Endothelial cell of umbilical vein (primary cell): Measurements from ENCODE around the gene TEN1. TPM values are rescaled to one million over a fixed set of nuclear protein-coding genes. Genes with fewer than 3 reads are reported as not detected.

Experiments used
- BruUV-seq: library from RNA; stranded (reverse); fragments of 400-500 nt; replicated peaks from 2 replicates; lab custom pipeline; 2021; lab: Mats Ljungman, UMichigan
- CTCF ChIA-PET: fragments of 300-600, 350-600 bp; sonication (Branson Sonifier 250); formaldehyde crosslinking; loops from one replicate; lab custom pipeline; 2021; ENCODE audit warnings: antibody characterized with exemption, inconsistent platforms; lab: Charles Lee
- POLR2A ChIA-PET: fragments of 300-600, 350-600 bp; sonication (Branson Sonifier 250); formaldehyde crosslinking; loops from one replicate; lab custom pipeline; 2021; ENCODE audit warnings: antibody characterized with exemption, inconsistent platforms; lab: Charles Lee
- DNase-seq: peaks from one replicate; pipeline ENCODE4 v3.0.0-alpha.2; 2011; ENCODE audit warnings: low read depth, low spot score
- FAIRE-seq: peaks from 2 replicates; lab custom pipeline; 2011; peaks lifted over from hg19 to GRCh38; lab: Jason Lieb, UNC
- H2AFZ ChIP-seq: 2 replicates; pipeline ENCODE4 v1.6.0; 2012; ENCODE audit warnings: low read depth, low read length, control low read depth, inconsistent platforms
- H3K27ac ChIP-seq: 2 replicates; pipeline ENCODE4 v1.5.1; 2011; ENCODE audit warnings: low read depth, mild to moderate bottlenecking, control low read depth, low read length, moderate library complexity; ENCODE audit not compliant: insufficient read depth
- H3K27me3 ChIP-seq, 2 experiments: 2 replicates each; pipeline versions ENCODE4 v1.6.0 to v1.6.1; 2011; ENCODE audit warnings: low read length in 2 of 2, mixed read lengths in 1 of 2; ENCODE audit not compliant: control insufficient read depth in 2 of 2, insufficient read depth in 2 of 2
- H3K36me3 ChIP-seq, 2 experiments: 2 replicates in 1 of 2; 3 replicates in 1 of 2; pipeline ENCODE4 v1.5.1; 2011; ENCODE audit warnings: low read length in 2 of 2, mild to moderate bottlenecking in 1 of 2, moderate library complexity in 1 of 2; ENCODE audit not compliant: control insufficient read depth in 2 of 2, insufficient read depth in 2 of 2; ENCODE audit errors: extremely low read depth in 1 of 2
- H3K4me1 ChIP-seq: 3 replicates; pipeline ENCODE4 v1.5.1; 2011; ENCODE audit warnings: mild to moderate bottlenecking, low read length; ENCODE audit not compliant: control insufficient read depth, insufficient read depth; ENCODE audit errors: extremely low read depth
- H3K4me2 ChIP-seq: 2 replicates; pipeline ENCODE4 v1.6.1; 2011; ENCODE audit warnings: low read length, control low read depth, mixed read lengths; ENCODE audit not compliant: insufficient read depth
- H3K4me3 ChIP-seq, 3 experiments: fragments of 200-600 bp in 1 of 3; sonication (generic), shearing (Covaris generic) in 1 of 3; replicated peaks in 1 of 3; 2 replicates each; pipeline ENCODE4 v1.5.1; 2011 to 2016; ENCODE audit warnings: control low read depth in 3 of 3, low read length in 3 of 3, mild to moderate bottlenecking in 2 of 3, inconsistent platforms in 1 of 3, low read depth in 1 of 3, moderate library complexity in 1 of 3; ENCODE audit not compliant: insufficient read depth in 1 of 3
- H3K79me2 ChIP-seq: 2 replicates; pipeline ENCODE4 v1.6.0; 2012; ENCODE audit warnings: low read length, inconsistent platforms; ENCODE audit not compliant: control insufficient read depth, insufficient read depth
- H3K9ac ChIP-seq: replicated peaks from 2 replicates; pipeline ENCODE3; 2011; ENCODE audit warnings: low read length, control low read depth; ENCODE audit not compliant: insufficient read depth; ENCODE audit errors: extremely low read depth
- H3K9me1 ChIP-seq: replicated peaks from 3 replicates; pipeline ENCODE4 v1.6.0; 2011; ENCODE audit warnings: mild to moderate bottlenecking, low read length; ENCODE audit not compliant: control insufficient read depth, insufficient read depth; ENCODE audit errors: extremely low read depth
- H3K9me3 ChIP-seq: replicated peaks from 2 replicates; pipeline ENCODE4 v1.5.1; 2012; ENCODE audit warnings: low read length, inconsistent platforms; ENCODE audit not compliant: control insufficient read depth, insufficient read depth
- H4K20me1 ChIP-seq: replicated peaks from 2 replicates; pipeline ENCODE3; 2011; ENCODE audit warnings: mild to moderate bottlenecking, low read length; ENCODE audit not compliant: control insufficient read depth, insufficient read depth; ENCODE audit errors: extremely low read depth
- EZH2 ChIP-seq: IDR thresholded peaks from 2 replicates; pipeline ENCODE4 v1.6.1; 2012; ENCODE audit warnings: borderline replicate concordance, low read depth, mild to moderate bottlenecking, moderate library complexity, low read length, inconsistent platforms; ENCODE audit not compliant: severe bottlenecking
- FOS ChIP-seq: IDR thresholded peaks from 2 replicates; pipeline ENCODE4 v1.6.1; 2011; ENCODE audit warnings: mild to moderate bottlenecking, low read length, moderate library complexity, borderline replicate concordance; ENCODE audit not compliant: insufficient read depth
- GATA2 ChIP-seq: IDR thresholded peaks from 2 replicates; pipeline ENCODE4 v1.7.0; 2011; ENCODE audit warnings: low read depth, mild to moderate bottlenecking, moderate library complexity, mixed read lengths, low read length; ENCODE audit not compliant: insufficient read length, insufficient read depth
- JUN ChIP-seq: IDR thresholded peaks from 2 replicates; pipeline ENCODE4 v1.6.1; 2011; ENCODE audit warnings: borderline replicate concordance, low read depth; ENCODE audit not compliant: insufficient read length, insufficient read depth
- MAX ChIP-seq: IDR thresholded peaks from 2 replicates; pipeline ENCODE4 v1.6.1; 2011; ENCODE audit not compliant: insufficient read depth, insufficient read length
- MYC ChIP-seq: IDR thresholded peaks from one replicate; pipeline ENCODE4 v1.6.1; 2011; ENCODE audit warnings: mild to moderate bottlenecking, low read depth, low read length
- POLR2AphosphoS5 ChIP-seq: IDR thresholded peaks from 2 replicates; pipeline ENCODE4 v1.6.1; 2012; ENCODE audit warnings: low read depth, mild to moderate bottlenecking, control low read depth, low read length, moderate library complexity; ENCODE audit not compliant: insufficient read depth
- dilution Hi-C: fragments of 300-500 bp; cut with MboI; formaldehyde crosslinking; loops from one replicate; pipeline ENCODE4 v1.15.0; 2019; ENCODE audit warnings: low sequenced_read_pairs; ENCODE audit not compliant: extremely low pct_ligation_motif_present
- intact Hi-C: fragments of 100-400 bp; cut with micrococcal nuclease; formaldehyde crosslinking; loops from one replicate; pipeline ENCODE4 v1.10.0; 2022
- polyA plus RNA-seq, 4 experiments: library from polyadenylated mRNA; depleted of rRNA in 3 of 4; stranded (reverse) in 3 of 4; unstranded in 1 of 4; fragments of >200 nt; gene quantifications; 2 replicates each; pipeline versions ENCODE4 v1.2.1 to v1.2.3, GENCODE V29; 2011 to 2012; ENCODE audit warnings: missing spikeins in 1 of 4
- total RNA-seq: library from RNA; stranded (reverse); gene quantifications from 2 replicates; pipeline ENCODE4 v1.2.3, GENCODE V29; 2021

The TEN1 gene
- total and polyA plus RNA-seq, 2 donors (not counting 3 experiments of a cell fraction or from before 2014, with no cell fraction given) = 18.8 to 29.0 TPM

- CTCF ChIA-PET = interaction anchor here (0.9 to 1.1 kb wide), 3 partner anchors 9 to 16 kb away, joined by 3 to 9 read pairs (median 3); no protein-coding TSS in a partner anchor
- DNase-seq (no peak), FAIRE-seq (no peak)
- no peaks in the 10 kb centered on the region for H3K79me2 ChIP-seq
- H3K9me3 ChIP-seq = no peaks in the 10 kb centered on the region
- H3K4me2 ChIP-seq = no peak overlapping the region
- H3K9me1 ChIP-seq = no peaks in the 10 kb centered on the region
- H3K36me3 ChIP-seq = no peaks in the 10 kb centered on the region
- intact Hi-C loops (loop anchor here (5.0 kb wide), 1 partner anchor 47 kb away; the partner anchor contains the start of genes GALR2 and SRP68), dilution Hi-C loops (no loop called here)
- H3K27ac ChIP-seq = no peak overlapping the region
- POLR2A ChIA-PET = no interaction called here
- BruUV-seq = no TSS peak
- H3K4me3 ChIP-seq = no peak overlapping the region
- TF ChIP-seq FOS (no peak), MYC (no peak), JUN (no peak), POLR2AphosphoS5 (no peak), MAX (no peak), EZH2 (no peak), GATA2 (no peak)
- no peaks in the 10 kb centered on the region for H4K20me1 ChIP-seq
- H3K9ac ChIP-seq = no peak overlapping the region
- no peak overlapping the region for H2AFZ ChIP-seq
- no peaks in the 10 kb centered on the region for H3K27me3 ChIP-seq
- H3K4me1 ChIP-seq = peaks cover 7% of the 10 kb centered on the region
These were observed 46.3 kb downstream of the TEN1 start for GRCh38 chr17:76025294-76025693.
